ENCODE results near the gene XPO6. TPM values are rescaled to one million over a fixed set of nuclear protein-coding genes. Genes with fewer than 3 reads are reported as not detected.

The XPO6 gene
- total and polyA plus RNA-seq, 4 donors = 52.9 to 172 (median 126) TPM

DNA sequence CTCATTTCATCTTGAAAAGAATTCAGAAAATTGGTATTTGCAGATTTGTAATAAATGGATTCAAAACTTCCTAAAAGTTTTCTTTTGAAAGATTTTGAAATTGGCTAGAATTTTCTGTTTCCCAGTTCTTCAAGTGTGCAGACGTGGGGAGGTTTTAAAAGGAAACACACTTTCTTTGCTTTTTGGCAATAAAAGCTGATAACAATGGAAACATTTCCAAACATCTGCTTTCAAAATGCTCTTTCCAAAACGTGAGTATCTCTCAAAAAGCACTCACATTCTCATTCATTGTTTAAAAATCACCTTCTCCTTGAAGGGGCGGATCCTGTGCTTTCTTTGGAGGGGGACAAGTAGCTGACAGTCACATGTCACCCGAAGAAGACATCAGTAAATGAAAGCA, 139.7 kb downstream of the XPO6 start:
- TF ChIP-seq, protein P1, sequence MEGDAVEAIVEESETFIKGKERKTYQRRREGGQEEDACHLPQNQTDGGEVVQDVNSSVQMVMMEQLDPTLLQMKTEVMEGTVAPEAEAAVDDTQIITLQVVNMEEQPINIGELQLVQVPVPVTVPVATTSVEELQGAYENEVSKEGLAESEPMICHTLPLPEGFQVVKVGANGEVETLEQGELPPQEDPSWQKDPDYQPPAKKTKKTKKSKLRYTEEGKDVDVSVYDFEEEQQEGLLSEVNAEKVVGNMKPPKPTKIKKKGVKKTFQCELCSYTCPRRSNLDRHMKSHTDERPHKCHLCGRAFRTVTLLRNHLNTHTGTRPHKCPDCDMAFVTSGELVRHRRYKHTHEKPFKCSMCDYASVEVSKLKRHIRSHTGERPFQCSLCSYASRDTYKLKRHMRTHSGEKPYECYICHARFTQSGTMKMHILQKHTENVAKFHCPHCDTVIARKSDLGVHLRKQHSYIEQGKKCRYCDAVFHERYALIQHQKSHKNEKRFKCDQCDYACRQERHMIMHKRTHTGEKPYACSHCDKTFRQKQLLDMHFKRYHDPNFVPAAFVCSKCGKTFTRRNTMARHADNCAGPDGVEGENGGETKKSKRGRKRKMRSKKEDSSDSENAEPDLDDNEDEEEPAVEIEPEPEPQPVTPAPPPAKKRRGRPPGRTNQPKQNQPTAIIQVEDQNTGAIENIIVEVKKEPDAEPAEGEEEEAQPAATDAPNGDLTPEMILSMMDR (IDR thresholded peaks at IDR 0.05; ENCODE audit: control extremely low read depth, extremely low read depth) = no peak

DNA sequence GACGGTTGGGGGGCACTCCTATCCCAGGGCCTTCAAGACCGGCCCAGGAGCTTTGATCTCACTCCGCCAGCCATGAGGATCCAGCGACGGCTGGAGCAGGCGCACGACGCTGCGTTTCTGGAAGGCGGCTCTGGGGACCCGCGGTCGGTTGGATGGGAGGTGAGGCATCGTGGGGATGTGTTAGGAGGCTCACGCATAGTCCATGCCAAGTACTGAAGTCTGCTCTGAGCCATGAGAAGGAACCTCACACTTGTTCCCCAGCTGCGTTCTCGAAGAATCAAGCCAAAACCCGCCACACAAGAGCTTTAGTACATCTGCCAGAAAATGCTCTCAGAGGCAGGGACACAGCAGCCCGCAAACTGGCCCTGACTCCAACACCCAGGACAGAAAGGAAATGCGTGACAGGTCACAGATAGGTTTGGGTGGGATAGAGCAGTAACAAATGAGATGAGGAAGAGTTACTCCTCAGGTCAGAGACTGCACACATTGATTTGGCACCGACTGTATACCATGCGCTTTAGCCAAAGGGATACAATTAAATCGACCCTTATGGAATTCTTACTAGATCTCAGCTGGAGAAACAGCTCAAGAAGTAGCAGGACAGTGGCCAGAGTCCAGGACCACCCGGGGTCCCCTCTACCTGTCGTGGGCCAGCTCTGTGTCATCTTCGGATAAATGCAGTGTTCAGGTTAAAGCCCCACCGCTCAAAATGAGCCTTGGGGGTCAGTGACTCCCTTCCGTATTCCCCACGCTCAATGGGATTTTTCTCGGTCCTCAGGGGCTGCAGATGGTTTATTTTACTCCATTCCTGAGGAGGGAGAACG, 141.6 kb downstream of the XPO6 start:
- H3K36me3 ChIP-seq (ENCODE audit: control insufficient read depth in 4 of 4, insufficient read depth in 4 of 4, low read length in 4 of 4) = no peaks in the 10 kb centered on the region
- TF ChIP-seq, protein P1 (IDR thresholded peaks at IDR 0.05; ENCODE audit: control extremely low read depth, extremely low read depth) = no peak
- H3K27me3 ChIP-seq (ENCODE audit: control insufficient read depth in 3 of 3, insufficient read depth in 3 of 3, low read length in 2 of 3) = peaks cover 0 to 7% (median 0%) of the 10 kb centered on the region in 3 donors
- no peaks in the 10 kb centered on the region for H3K4me1 ChIP-seq (ENCODE audit: control insufficient read depth in 5 of 5, insufficient read depth in 5 of 5, low read length in 5 of 5)
- DNase-seq (peak; percentile 42 to 61 (median 42)), ATAC-seq (ENCODE audit: insufficient read depth, low FRiP score) (no peak)
- 67 to 75% methylated on average over 31 of the region's 31 CpGs for WGBS, 2 donors
- peaks cover 0 to 2% (median 0%) of the 10 kb centered on the region in 4 donors for H3K9me3 ChIP-seq (ENCODE audit: control insufficient read depth in 4 of 4, insufficient read depth in 3 of 4, low read length in 3 of 4)
- no peak overlapping the region for H3K9ac ChIP-seq (ENCODE audit: insufficient read depth in 1 of 2, low read length in 2 of 2)
- no peak overlapping the region for H3K27ac ChIP-seq (ENCODE audit: low read depth in 1 of 2, low read length in 1 of 2)
- H3K4me3 ChIP-seq = no peak overlapping the region

More for the DNA sequence above, 139.7 kb downstream of the XPO6 start:
- 42 to 55% methylated on average over 4 of the region's 4 CpGs for WGBS, 2 donors
- DNase-seq = peak in 1 of 3 donors; percentile 20
- H3K9me3 ChIP-seq (ENCODE audit: control insufficient read depth in 4 of 4, insufficient read depth in 3 of 4, low read length in 3 of 4) = peaks cover 0 to 2% (median 0%) of the 10 kb centered on the region in 4 donors
- no peaks in the 10 kb centered on the region for H3K27me3 ChIP-seq (ENCODE audit: control insufficient read depth in 3 of 3, insufficient read depth in 3 of 3, low read length in 2 of 3)
- H3K36me3 ChIP-seq (ENCODE audit: control insufficient read depth in 4 of 4, insufficient read depth in 4 of 4, low read length in 4 of 4) = no peaks in the 10 kb centered on the region
- H3K4me1 ChIP-seq (ENCODE audit: control insufficient read depth in 5 of 5, insufficient read depth in 5 of 5, low read length in 5 of 5) = no peaks in the 10 kb centered on the region
- ATAC-seq (ENCODE audit: insufficient read depth, low FRiP score) = no peak
- no peak overlapping the region for H3K4me3 ChIP-seq
- H3K27ac ChIP-seq (ENCODE audit: low read depth in 1 of 2, low read length in 1 of 2) = no peak overlapping the region
- H3K9ac ChIP-seq (ENCODE audit: insufficient read depth in 1 of 2, low read length in 2 of 2) = no peak overlapping the region

DNA sequence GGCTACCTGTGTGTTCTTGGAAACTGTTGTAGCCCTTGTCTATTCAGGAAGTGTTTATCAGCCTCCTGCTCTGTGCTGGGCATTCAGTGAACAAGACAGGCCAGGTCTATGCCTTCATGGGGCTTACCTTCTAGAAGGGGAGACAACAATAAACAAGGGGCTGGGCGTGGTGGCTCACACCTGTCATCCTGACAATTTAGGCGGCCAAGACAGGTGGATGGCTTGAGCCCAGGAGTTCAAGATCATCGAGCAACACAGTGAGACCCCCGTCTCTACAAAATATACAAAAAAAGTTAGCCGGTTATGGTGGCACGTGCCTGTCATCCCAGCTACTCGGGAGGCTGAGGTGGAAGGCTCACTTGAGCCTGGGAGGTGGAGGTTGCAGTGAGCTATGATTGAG, 142.8 kb downstream of the XPO6 start:
- Histone ChIP-seq H3K4me1 (ENCODE audit: control insufficient read depth in 5 of 5, insufficient read depth in 5 of 5, low read length in 5 of 5) (no peaks in the 10 kb centered on the region), H3K9ac (ENCODE audit: insufficient read depth in 1 of 2, low read length in 2 of 2) (no peak overlapping the region), H3K4me3 (no peak overlapping the region), H3K36me3 (ENCODE audit: control insufficient read depth in 4 of 4, insufficient read depth in 4 of 4, low read length in 4 of 4) (no peaks in the 10 kb centered on the region), H3K27ac (ENCODE audit: low read depth in 1 of 2, low read length in 1 of 2) (no peak overlapping the region), H3K27me3 (ENCODE audit: control insufficient read depth in 3 of 3, insufficient read depth in 3 of 3, low read length in 2 of 3) (peaks cover 0 to 19% (median 12%) of the 10 kb centered on the region in 3 donors), H3K9me3 (ENCODE audit: control insufficient read depth in 4 of 4, insufficient read depth in 3 of 4, low read length in 3 of 4) (no peaks in the 10 kb centered on the region)
- ATAC-seq (ENCODE audit: insufficient read depth, low FRiP score) (no peak), DNase-seq (no peak)
- TF ChIP-seq, protein P1 (IDR thresholded peaks at IDR 0.05; ENCODE audit: control extremely low read depth, extremely low read depth) = no peak
- 82 to 92% methylated on average over 7 of the region's 7 CpGs for WGBS, 2 donors
